ENCODE measurements around the gene OR2M5.

Gene OR2M5, protein sequence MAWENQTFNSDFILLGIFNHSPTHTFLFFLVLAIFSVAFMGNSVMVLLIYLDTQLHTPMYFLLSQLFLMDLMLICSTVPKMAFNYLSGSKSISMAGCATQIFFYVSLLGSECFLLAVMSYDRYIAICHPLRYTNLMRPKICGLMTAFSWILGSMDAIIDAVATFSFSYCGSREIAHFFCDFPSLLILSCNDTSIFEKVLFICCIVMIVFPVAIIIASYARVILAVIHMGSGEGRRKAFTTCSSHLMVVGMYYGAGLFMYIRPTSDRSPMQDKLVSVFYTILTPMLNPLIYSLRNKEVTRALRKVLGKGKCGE
- 0 reads per million in 4 donors for total RNA-seq

DNA sequence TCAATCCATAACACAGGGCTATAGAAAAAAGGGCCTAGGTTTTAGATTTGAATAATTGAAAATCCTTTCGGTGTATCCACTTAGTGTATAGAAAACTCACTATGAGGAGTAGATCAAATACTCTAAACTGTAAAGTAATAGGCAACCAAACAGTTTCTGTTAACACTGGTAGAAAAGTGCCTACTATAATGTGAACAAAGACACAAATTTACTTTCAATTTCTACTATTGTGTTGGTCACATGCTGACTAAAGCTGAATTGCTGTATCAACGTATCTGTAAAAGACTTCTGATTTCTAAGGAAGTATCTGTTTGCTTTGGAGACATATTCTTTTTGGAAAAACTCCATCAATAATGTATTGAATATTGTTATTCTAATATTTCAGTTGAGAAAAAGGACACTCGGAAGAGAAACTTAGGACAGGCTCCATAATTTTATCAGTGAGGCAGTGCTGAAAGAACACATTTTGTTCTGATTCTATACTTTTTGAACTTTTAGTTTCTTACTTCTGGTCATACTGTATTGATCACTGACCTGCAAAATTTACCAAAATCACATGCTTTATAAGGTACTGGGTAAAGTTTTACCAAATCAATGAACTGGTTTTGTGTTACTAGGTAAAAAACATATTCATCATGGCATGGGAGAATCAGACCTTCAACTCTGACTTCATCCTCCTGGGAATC lies at the start of gene OR2M5:
OR2M5 (plus strand) TSS at position 636 of the 686 bp plus-strand sequence; CDS start at position 636, 0 bp downstream.
- DNase-seq, result no peak

DNA sequence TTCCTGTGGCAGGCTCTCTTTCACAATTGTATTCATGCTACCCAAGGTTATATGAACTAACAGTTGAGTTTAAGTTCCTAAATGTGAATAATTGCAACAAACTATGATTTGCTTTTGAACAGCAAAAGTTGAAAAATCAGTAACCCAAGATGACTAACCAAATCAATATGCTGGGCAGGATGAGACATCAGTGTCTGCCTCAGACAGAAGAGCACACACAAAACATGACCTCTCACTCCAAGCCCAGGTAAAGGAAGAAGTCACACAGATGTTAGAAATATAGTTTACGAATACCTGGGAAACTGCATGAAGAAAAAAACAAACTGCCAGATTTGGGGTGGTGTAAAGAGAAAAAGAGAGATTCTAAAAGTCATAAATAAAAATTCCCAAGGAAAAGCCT lies 46.4 kb upstream of the OR2M5 start:
- DNase-seq, result no peak

- DNase-seq, result no peak
These were observed 42.1 kb upstream of the OR2M5 start for GRCh38 chr1:248102847-248103246.

DNA sequence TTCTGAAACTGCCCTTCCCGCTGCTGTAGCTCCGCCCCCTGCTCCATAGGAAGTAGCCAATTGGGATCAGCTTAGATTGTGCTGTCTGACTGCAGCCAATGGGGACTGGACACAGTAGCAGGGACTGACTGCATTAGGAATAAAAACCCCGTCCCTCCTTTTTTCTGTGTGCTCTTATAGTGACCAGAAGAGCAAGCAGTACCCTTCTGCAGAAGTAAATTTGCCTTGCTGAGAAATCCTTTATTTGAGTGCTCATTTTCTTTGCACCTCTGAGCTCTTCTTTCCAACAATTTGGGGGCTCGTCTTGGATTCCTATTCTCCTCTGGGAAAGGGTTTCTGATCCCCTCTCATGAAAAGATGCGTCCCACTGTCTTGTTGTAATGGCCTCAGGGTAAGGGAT lies 33.8 kb upstream of the OR2M5 start:
- no peak for DNase-seq

DNA sequence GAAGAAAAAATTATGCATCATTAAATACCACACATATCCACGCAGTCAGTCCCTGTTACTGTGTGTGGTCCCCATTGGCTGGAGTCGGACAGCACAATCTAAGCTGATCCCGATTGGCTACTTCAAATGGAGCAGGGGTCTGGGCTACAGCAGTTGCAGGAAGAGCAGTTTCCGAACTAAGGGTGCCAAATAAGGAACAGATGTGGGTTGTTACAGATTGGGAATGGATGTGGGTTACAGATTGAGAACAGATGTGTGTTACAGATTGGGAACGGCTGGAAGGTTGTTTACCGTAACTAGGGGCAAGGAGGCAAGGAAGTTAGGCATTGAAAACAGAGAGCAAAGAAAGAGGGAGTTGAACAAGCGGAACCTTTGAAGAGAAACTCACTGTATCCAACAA lies 30.1 kb upstream of the OR2M5 start:
- no peak for DNase-seq

GRCh38 chr1:248127653-248128052 lies 17.3 kb upstream of the OR2M5 start:
- no peak for DNase-seq

DNA sequence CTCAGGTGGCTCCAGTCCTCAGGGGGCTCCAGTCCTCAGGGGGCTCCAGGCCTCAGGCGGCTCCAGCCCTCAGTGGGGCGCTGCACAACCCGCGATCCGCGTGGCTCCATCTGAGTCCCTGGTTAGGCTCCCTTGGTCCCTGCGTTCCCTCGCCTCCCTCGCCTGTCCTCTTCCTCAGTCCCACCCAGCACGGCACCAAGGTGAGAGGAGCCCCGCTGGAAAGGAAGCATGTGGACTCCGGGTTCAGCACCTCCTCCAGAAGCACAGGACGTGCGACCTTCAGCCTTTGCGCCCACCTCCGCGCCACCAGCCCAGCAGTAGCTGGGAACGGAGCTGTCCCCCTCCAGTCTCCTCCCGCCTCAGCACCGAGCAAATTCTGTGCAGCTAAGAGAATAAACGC lies 8.1 kb upstream of the OR2M5 start:
- DNase-seq, result no peak

DNA sequence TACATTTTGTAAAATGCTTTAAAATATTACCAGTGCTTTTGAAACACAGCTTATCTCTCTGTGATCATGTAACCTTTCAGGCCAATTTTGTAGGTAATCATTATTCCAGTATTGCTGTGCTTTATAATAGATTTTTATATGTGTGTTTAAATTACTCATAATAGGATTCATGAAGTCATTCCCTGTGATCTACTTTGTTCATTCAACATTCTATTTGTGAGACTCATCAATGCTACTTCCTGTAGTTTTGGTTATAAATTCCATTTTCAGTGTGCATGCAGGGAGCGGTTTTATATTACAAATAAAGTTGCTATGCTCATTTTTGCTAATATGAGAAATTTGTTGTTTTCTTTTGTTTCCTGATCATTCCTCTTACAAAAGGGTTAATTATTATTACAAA lies 4.1 kb upstream of the OR2M5 start:
- DNase-seq, result no peak

DNA sequence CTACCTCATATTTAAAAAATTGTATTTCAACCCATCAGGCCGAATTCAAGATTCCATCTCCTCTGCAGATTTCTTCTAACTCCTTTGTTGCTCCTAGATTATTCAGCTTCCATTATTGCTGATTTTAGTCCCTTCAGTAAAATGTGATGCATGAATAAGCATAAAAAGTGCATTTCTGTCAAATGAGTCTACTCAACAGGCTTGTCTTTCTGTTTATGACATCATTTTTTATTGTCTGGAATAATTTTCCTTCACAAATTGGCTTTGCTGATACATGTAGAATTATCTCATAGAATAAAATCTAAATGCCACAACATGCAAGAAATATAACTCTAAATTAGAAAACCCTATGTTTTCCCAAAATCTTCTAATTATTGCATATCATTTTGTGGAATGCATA lies 1.6 kb upstream of the OR2M5 start:
- DNase-seq, result no peak

GRCh38 chr1:248152056-248152827 lies 7.3 kb downstream of the OR2M5 start:
- no peak for DNase-seq

GRCh38 chr1:248155927-248156326 lies 11.0 kb downstream of the OR2M5 start:
- no peak for DNase-seq

GRCh38 chr1:248158758-248159157 lies 13.8 kb downstream of the OR2M5 start:
- no peak for DNase-seq

- no peak for DNase-seq
These were observed 19.1 kb downstream of the OR2M5 start for GRCh38 chr1:248164031-248164430.

DNA sequence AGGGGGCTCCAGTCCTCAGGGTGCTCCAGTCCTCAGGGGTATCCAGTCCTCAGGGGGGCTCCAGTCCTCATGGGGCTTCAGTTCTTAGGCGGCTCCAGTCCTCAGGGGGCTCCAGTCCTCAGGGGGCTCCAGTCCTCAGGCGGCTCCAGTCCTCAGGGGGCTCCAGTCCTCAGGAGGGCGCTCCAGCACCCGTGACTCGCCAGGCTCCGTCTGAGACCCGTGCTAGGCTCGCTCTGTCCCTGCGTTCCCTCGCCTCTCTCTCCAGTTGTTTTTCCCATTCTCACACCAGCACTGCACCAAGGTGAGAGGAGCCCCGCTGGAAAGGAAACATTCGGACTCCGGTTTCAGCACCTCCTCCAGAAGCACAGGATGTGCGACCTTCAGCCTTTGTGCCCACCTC lies 20.2 kb downstream of the OR2M5 start:
- no peak for DNase-seq

DNA sequence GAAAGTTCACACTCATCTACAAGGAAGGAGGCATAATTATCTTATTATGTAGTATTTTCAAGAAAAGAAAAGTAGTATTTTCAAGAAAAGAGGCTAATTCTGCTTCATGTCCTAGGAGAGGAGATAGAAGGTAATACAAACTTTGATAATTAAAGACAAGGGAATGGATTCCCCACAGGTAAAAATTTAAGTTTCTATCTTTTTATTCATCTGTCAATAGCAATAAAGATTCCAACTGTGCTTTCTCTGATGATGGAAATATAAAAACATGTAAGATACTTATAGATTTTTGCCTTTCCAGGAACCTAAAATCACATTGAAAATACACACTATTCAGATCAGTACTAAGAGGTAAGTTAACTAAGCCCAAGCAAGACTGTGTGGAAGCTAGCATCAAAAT lies 29.6 kb downstream of the OR2M5 start, which contains the start of gene OR2M2:
OR2M2 (plus strand) TSS at position 301 of the 400 bp plus-strand sequence. CDS start 5,165 bp downstream, outside the sequence.
- no peak for DNase-seq

DNA sequence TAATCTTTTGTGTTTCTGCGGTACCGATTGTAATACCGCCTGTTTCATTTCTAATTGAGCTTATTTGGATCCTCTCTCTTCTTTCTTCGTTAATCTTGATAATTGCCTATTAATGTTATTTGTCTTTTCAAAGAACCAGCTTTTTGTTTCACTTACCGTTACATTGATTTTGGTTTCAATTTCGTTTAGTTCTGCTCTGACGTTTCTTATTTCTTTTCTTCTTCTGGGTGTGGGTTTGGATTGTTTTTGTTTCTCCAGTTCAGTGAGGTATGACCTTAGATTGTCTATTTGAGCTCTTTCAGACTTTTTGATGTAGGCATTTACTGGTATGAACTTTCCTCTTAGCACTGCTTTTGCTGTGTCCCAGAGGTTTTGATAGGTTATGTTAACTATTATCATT lies 39.0 kb downstream of the OR2M5 start:
- DNase-seq, result no peak

DNA sequence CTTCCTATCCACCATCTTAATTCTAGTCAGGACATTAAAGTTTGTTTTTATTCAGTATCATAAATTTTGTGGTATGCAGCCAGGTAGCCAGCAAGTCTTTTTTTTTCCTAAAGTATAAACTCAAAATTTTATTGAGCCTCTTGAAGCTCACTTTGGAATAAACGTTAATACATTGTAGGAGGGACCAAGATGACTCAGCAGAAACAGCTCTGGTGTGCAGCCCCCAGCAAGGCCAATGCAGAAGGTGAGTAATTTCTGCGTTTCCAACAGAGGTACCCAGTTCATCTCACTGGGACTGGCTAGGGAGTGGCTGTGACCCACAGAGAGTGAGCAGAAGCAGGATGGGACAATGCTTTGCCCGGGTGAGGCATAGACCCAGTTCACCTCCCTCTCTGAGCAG lies 42.4 kb downstream of the OR2M5 start:
- DNase-seq, result no peak

- DNase-seq, result no peak
These were observed 44.1 kb downstream of the OR2M5 start for GRCh38 chr1:248189026-248189425.

DNA sequence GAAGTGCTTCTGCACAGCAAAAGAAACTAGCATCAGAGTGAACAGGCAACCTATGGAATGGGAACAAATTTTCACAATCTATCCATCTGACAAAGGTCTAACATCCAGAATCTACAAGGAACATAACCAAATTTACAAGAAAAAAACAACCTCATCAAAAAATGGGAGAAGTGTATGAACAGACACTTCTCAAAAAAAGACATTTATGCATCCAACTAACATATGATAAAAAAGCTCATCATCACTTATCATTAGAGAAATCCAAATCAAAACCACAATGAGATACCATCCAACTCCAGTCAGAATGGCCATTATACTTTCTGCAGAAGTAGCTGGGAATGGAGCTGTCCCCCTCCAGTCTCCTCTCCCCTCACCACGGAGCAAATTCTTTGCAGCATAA lies 49.2 kb downstream of the OR2M5 start:
- no peak for DNase-seq
